ENCODE measurements around the gene LRRC74B.
A peak's percentile ranks its signal among the peaks of the same experiment; 100 is the strongest.

LRRC74B gene

GRCh38 chr22:21101877-21102638 lies 56.3 kb downstream of the LRRC74B start:
- no peak overlapping the region for H3K9ac ChIP-seq (ENCODE audit: low read depth, low read length, poor library complexity)
- H4K91ac ChIP-seq (ENCODE audit: low read depth, low read length, poor library complexity), result no peak overlapping the region
- DNase-seq (ENCODE audit: low spot score), result no peak
- no peaks in the 10 kb centered on the region for H3K79me1 ChIP-seq (ENCODE audit: low read depth, low read length)
- no peak overlapping the region for H4K8ac ChIP-seq (ENCODE audit: low read depth, low read length)
- peaks cover 0 to 14% (median 0%) of the 10 kb centered on the region in 3 experiments for H3K27me3 ChIP-seq (ENCODE audit: control insufficient read depth in 3 of 3, insufficient read depth in 3 of 3, low read depth in 1 of 3, low read length in 3 of 3)
- no peak overlapping the region for H2AK5ac ChIP-seq (ENCODE audit: low read depth, low read length)
- H3K27ac ChIP-seq (replicated peaks; ENCODE audit: low read length), result no peak overlapping the region
- H2BK12ac ChIP-seq (ENCODE audit: low read length), result no peak overlapping the region
- no peak overlapping the region for H3K14ac ChIP-seq (ENCODE audit: low read length)
- H2BK5ac ChIP-seq (ENCODE audit: low read length), result no peak overlapping the region
- no peaks in the 10 kb centered on the region for H3K36me3 ChIP-seq (replicated peaks in 1 of 2; ENCODE audit: control insufficient read depth in 2 of 2, insufficient read depth in 2 of 2, low read length in 2 of 2)
- H3K18ac ChIP-seq (ENCODE audit: low read length), result no peak overlapping the region
- H2AFZ ChIP-seq (ENCODE audit: low read length), result peak overlapping the region; percentile 82
- H3K23ac ChIP-seq (ENCODE audit: low read depth, low read length, poor library complexity), result no peak overlapping the region
- no peak overlapping the region for H3K4me2 ChIP-seq (ENCODE audit: insufficient read depth, low read length, poor library complexity, severe bottlenecking)
- no peak overlapping the region for H2BK15ac ChIP-seq (ENCODE audit: low read length)
- H3K9me3 ChIP-seq (replicated peaks in 1 of 2; ENCODE audit: control insufficient read depth in 2 of 2, insufficient read depth in 1 of 2, low read depth in 1 of 2, low read length in 2 of 2), result no peaks in the 10 kb centered on the region
- no peak overlapping the region for H3K4me3 ChIP-seq (ENCODE audit: low read length in 2 of 2)
- no CpG with 5 or more reads among the region's 6 CpGs for WGBS, 2 donors (ENCODE audit: extremely low coverage in 2 of 2, insufficient read length in 2 of 2, insufficient replicate concordance in 1 of 2)
- no peak overlapping the region for H3K4ac ChIP-seq (ENCODE audit: low read length)
- H3K4me1 ChIP-seq (ENCODE audit: control insufficient read depth in 2 of 2, insufficient read depth in 1 of 2, low read depth in 1 of 2, low read length in 2 of 2), result peaks cover 0 to 2% of the 10 kb centered on the region in 2 donors
- no peak overlapping the region for H2BK120ac ChIP-seq (ENCODE audit: low read depth, low read length)

- Histone ChIP-seq H2AFZ (ENCODE audit: low read length) (peak overlapping the region; percentile 82), H2BK120ac (ENCODE audit: low read depth, low read length) (no peak overlapping the region), H3K4me2 (ENCODE audit: insufficient read depth, low read length, poor library complexity, severe bottlenecking) (no peak overlapping the region), H3K4me1 (ENCODE audit: control insufficient read depth in 2 of 2, insufficient read depth in 1 of 2, low read depth in 1 of 2, low read length in 2 of 2) (peaks cover 0 to 2% of the 10 kb centered on the region in 2 donors), H3K18ac (ENCODE audit: low read length) (no peak overlapping the region), H3K14ac (ENCODE audit: low read length) (no peak overlapping the region), H3K9ac (ENCODE audit: low read depth, low read length, poor library complexity) (no peak overlapping the region), H3K4me3 (ENCODE audit: low read length in 2 of 2) (peak overlapping the region in 1 of 2 donors; percentile 13), H3K27me3 (ENCODE audit: control insufficient read depth in 3 of 3, insufficient read depth in 3 of 3, low read depth in 1 of 3, low read length in 3 of 3) (peaks cover 0 to 14% (median 0%) of the 10 kb centered on the region in 3 experiments), H3K23ac (ENCODE audit: low read depth, low read length, poor library complexity) (peak overlapping the region; percentile 62), H3K79me1 (ENCODE audit: low read depth, low read length) (no peaks in the 10 kb centered on the region), H3K4ac (ENCODE audit: low read length) (no peak overlapping the region), H2BK12ac (ENCODE audit: low read length) (no peak overlapping the region), H2BK5ac (ENCODE audit: low read length) (no peak overlapping the region), H4K8ac (ENCODE audit: low read depth, low read length) (no peak overlapping the region), H3K27ac (replicated peaks; ENCODE audit: low read length) (no peak overlapping the region), H3K9me3 (replicated peaks in 1 of 2; ENCODE audit: control insufficient read depth in 2 of 2, insufficient read depth in 1 of 2, low read depth in 1 of 2, low read length in 2 of 2) (no peaks in the 10 kb centered on the region), H3K36me3 (replicated peaks in 1 of 2; ENCODE audit: control insufficient read depth in 2 of 2, insufficient read depth in 2 of 2, low read length in 2 of 2) (no peaks in the 10 kb centered on the region), H2BK15ac (ENCODE audit: low read length) (no peak overlapping the region), H4K91ac (ENCODE audit: low read depth, low read length, poor library complexity) (no peak overlapping the region), H2AK5ac (ENCODE audit: low read depth, low read length) (no peak overlapping the region)
- peak; percentile 81 for DNase-seq (ENCODE audit: low spot score)
- WGBS, 2 donors (ENCODE audit: extremely low coverage in 2 of 2, insufficient read length in 2 of 2, insufficient replicate concordance in 1 of 2), result no CpG with 5 or more reads among the region's 17 CpGs
Measured at GRCh38 chr22:21102659-21103267, 57.0 kb downstream of the LRRC74B start.

GRCh38 chr22:21103633-21104032 lies 57.9 kb downstream of the LRRC74B start:
- no peak overlapping the region for H3K4me3 ChIP-seq (ENCODE audit: low read length in 2 of 2)
- no peak overlapping the region for H4K91ac ChIP-seq (ENCODE audit: low read depth, low read length, poor library complexity)
- H2BK5ac ChIP-seq (ENCODE audit: low read length), result no peak overlapping the region
- no peak overlapping the region for H3K14ac ChIP-seq (ENCODE audit: low read length)
- no peak overlapping the region for H3K4me2 ChIP-seq (ENCODE audit: insufficient read depth, low read length, poor library complexity, severe bottlenecking)
- peak overlapping the region; percentile 76 for H2AK5ac ChIP-seq (ENCODE audit: low read depth, low read length)
- no peak overlapping the region for H3K27ac ChIP-seq (replicated peaks; ENCODE audit: low read length)
- peaks cover 0 to 2% of the 10 kb centered on the region in 2 donors for H3K4me1 ChIP-seq (ENCODE audit: control insufficient read depth in 2 of 2, insufficient read depth in 1 of 2, low read depth in 1 of 2, low read length in 2 of 2)
- no peak overlapping the region for H2BK120ac ChIP-seq (ENCODE audit: low read depth, low read length)
- no peak overlapping the region for H3K9ac ChIP-seq (ENCODE audit: low read depth, low read length, poor library complexity)
- no peaks in the 10 kb centered on the region for H3K36me3 ChIP-seq (replicated peaks in 1 of 2; ENCODE audit: control insufficient read depth in 2 of 2, insufficient read depth in 2 of 2, low read length in 2 of 2)
- no peak overlapping the region for H4K8ac ChIP-seq (ENCODE audit: low read depth, low read length)
- no peak overlapping the region for H3K18ac ChIP-seq (ENCODE audit: low read length)
- H3K27me3 ChIP-seq (ENCODE audit: control insufficient read depth in 3 of 3, insufficient read depth in 3 of 3, low read depth in 1 of 3, low read length in 3 of 3), result peaks cover 0 to 14% (median 0%) of the 10 kb centered on the region in 3 experiments
- no peak overlapping the region for H2BK15ac ChIP-seq (ENCODE audit: low read length)
- H2BK12ac ChIP-seq (ENCODE audit: low read length), result no peak overlapping the region
- WGBS, 2 donors (ENCODE audit: extremely low coverage in 2 of 2, insufficient read length in 2 of 2, insufficient replicate concordance in 1 of 2), result no CpG with 5 or more reads among the region's 10 CpGs
- no peak overlapping the region for H3K23ac ChIP-seq (ENCODE audit: low read depth, low read length, poor library complexity)
- H2AFZ ChIP-seq (ENCODE audit: low read length), result no peak overlapping the region
- no peak for DNase-seq (ENCODE audit: low spot score)
- no peaks in the 10 kb centered on the region for H3K9me3 ChIP-seq (replicated peaks in 1 of 2; ENCODE audit: control insufficient read depth in 2 of 2, insufficient read depth in 1 of 2, low read depth in 1 of 2, low read length in 2 of 2)
- H3K4ac ChIP-seq (ENCODE audit: low read length), result no peak overlapping the region
- H3K79me1 ChIP-seq (ENCODE audit: low read depth, low read length), result no peaks in the 10 kb centered on the region

GRCh38 chr22:21104126-21104691 lies 58.5 kb downstream of the LRRC74B start:
- Histone ChIP-seq H2BK15ac (ENCODE audit: low read length) (no peak overlapping the region), H3K4me1 (ENCODE audit: control insufficient read depth in 2 of 2, insufficient read depth in 1 of 2, low read depth in 1 of 2, low read length in 2 of 2) (peaks cover 0 to 2% of the 10 kb centered on the region in 2 donors), H3K23ac (ENCODE audit: low read depth, low read length, poor library complexity) (no peak overlapping the region), H3K27me3 (ENCODE audit: control insufficient read depth in 3 of 3, insufficient read depth in 3 of 3, low read depth in 1 of 3, low read length in 3 of 3) (peaks cover 0 to 14% (median 0%) of the 10 kb centered on the region in 3 experiments), H3K4ac (ENCODE audit: low read length) (no peak overlapping the region), H3K79me1 (ENCODE audit: low read depth, low read length) (no peaks in the 10 kb centered on the region), H3K9me3 (replicated peaks in 1 of 2; ENCODE audit: control insufficient read depth in 2 of 2, insufficient read depth in 1 of 2, low read depth in 1 of 2, low read length in 2 of 2) (no peaks in the 10 kb centered on the region), H3K9ac (ENCODE audit: low read depth, low read length, poor library complexity) (no peak overlapping the region), H3K18ac (ENCODE audit: low read length) (no peak overlapping the region), H3K14ac (ENCODE audit: low read length) (no peak overlapping the region), H3K27ac (replicated peaks; ENCODE audit: low read length) (no peak overlapping the region), H3K4me2 (ENCODE audit: insufficient read depth, low read length, poor library complexity, severe bottlenecking) (no peak overlapping the region), H4K91ac (ENCODE audit: low read depth, low read length, poor library complexity) (no peak overlapping the region), H2BK120ac (ENCODE audit: low read depth, low read length) (no peak overlapping the region), H3K36me3 (replicated peaks in 1 of 2; ENCODE audit: control insufficient read depth in 2 of 2, insufficient read depth in 2 of 2, low read length in 2 of 2) (no peaks in the 10 kb centered on the region), H2BK5ac (ENCODE audit: low read length) (no peak overlapping the region), H2BK12ac (ENCODE audit: low read length) (no peak overlapping the region), H2AFZ (ENCODE audit: low read length) (no peak overlapping the region), H2AK5ac (ENCODE audit: low read depth, low read length) (no peak overlapping the region), H4K8ac (ENCODE audit: low read depth, low read length) (no peak overlapping the region), H3K4me3 (ENCODE audit: low read length in 2 of 2) (no peak overlapping the region)
- no CpG with 5 or more reads among the region's 3 CpGs for WGBS, 2 donors (ENCODE audit: extremely low coverage in 2 of 2, insufficient read length in 2 of 2, insufficient replicate concordance in 1 of 2)
- no peak for DNase-seq (ENCODE audit: low spot score)

All from neuronal stem cell (in vitro differentiated cells).